ENCODE measurements around the gene SHISA2. TPM values are rescaled to one million over a fixed set of nuclear protein-coding genes. Genes with fewer than 3 reads are reported as not detected.
A peak's percentile ranks its signal among the peaks of the same experiment; 100 is the strongest.

SHISA2 gene
- total and polyA plus RNA-seq, 2 of the 8 experiments (the other 6 are each of a cell fraction or from before 2014, with no cell fraction given), result 10.2 to 23.8 TPM

- no peak overlapping the region for H3K27ac ChIP-seq (ENCODE audit: low read depth, low read length)
- H2BK15ac ChIP-seq (ENCODE audit: low read length), result no peak overlapping the region
- 64% methylated on average over 10 of the region's 10 CpGs; no CpG with 5 or more reads in 1 of the 2 experiments for WGBS, 2 experiments (ENCODE audit: extremely low coverage in 1 of 2, insufficient coverage in 1 of 2, insufficient read length in 1 of 2, insufficient replicate concordance in 2 of 2, low coverage in 1 of 2, low lambda C conversion rate in 2 of 2, missing lambda C conversion rate in 1 of 2)
- no peak overlapping the region for H3K14ac ChIP-seq (ENCODE audit: insufficient read length)
- ChIA-PET CTCF (ENCODE audit: partially characterized antibody) (interaction anchor here (0.8 to 1.1 kb wide), 3 partner anchors 15 to 542 kb away, joined by 3 read pairs; no protein-coding TSS in a partner anchor), POLR2A (ENCODE audit: partially characterized antibody) (interaction anchor here (1.0 to 2.6 kb wide), 13 partner anchors 10 to 319 kb away, joined by 3 to 8 read pairs (median 4); no protein-coding TSS in a partner anchor)
- no peak overlapping the region for H2BK120ac ChIP-seq (replicated peaks; ENCODE audit: low read depth, low read length)
- H3K9me3 ChIP-seq (ENCODE audit: insufficient read depth in 2 of 2, low read depth in 1 of 2, low read length in 1 of 2), result no peaks in the 10 kb centered on the region
- no peak overlapping the region for H4K5ac ChIP-seq (ENCODE audit: insufficient read length, low read depth, low read length)
- H3K79me1 ChIP-seq (ENCODE audit: low read depth, low read length), result no peaks in the 10 kb centered on the region
- H4K20me1 ChIP-seq (replicated peaks in 1 of 2; ENCODE audit: control insufficient read depth in 1 of 2, insufficient read depth in 2 of 2, low read length in 2 of 2), result peaks cover 0 to 2% of the 10 kb centered on the region in 2 experiments
- H3K23ac ChIP-seq (ENCODE audit: insufficient read length), result no peak overlapping the region
- FAIRE-seq (peak; percentile 7), DNase-seq (ENCODE audit: low read depth in 1 of 2, low spot score in 2 of 2) (no peak)
- H2AK5ac ChIP-seq (ENCODE audit: low read depth, low read length), result no peak overlapping the region
- no peak overlapping the region for H3K56ac ChIP-seq (replicated peaks; ENCODE audit: insufficient read length, low read depth, low read length)
- peak overlapping the region; percentile 82 for H2AFZ ChIP-seq (ENCODE audit: low read length)
- peaks cover 18% of the 10 kb centered on the region; the same call in 1 of the 2 replicates for H3K23me2 ChIP-seq (ENCODE audit: low read depth, low read length)
- no peak overlapping the region for H3K9ac ChIP-seq (replicated peaks in 1 of 4; ENCODE audit: extremely low read depth in 1 of 4, low read depth in 3 of 4, low read length in 3 of 4)
- H4K91ac ChIP-seq (replicated peaks; ENCODE audit: insufficient read length, low read length), result no peak overlapping the region
- H3K4me2 ChIP-seq (ENCODE audit: insufficient read depth in 1 of 2, low read depth in 2 of 2, low read length in 2 of 2), result peak overlapping the region; percentile 74 to 84
- no peak overlapping the region for H3K4ac ChIP-seq (replicated peaks; ENCODE audit: insufficient read length, low read depth, low read length)
- H3K36me3 ChIP-seq (ENCODE audit: control insufficient read depth in 2 of 4, insufficient read depth in 4 of 4, low read length in 3 of 4), result no peaks in the 10 kb centered on the region; a peak in 1 of 8 replicates
- peaks cover 9 to 45% (median 23%) of the 10 kb centered on the region in 4 experiments for H3K27me3 ChIP-seq (replicated peaks in 1 of 4; ENCODE audit: control insufficient read depth in 3 of 4, extremely low read depth in 1 of 4, insufficient read depth in 3 of 4, low read length in 3 of 4)
- H4K8ac ChIP-seq (ENCODE audit: extremely low read depth, insufficient read depth, low read length), result no peak overlapping the region
- H3K18ac ChIP-seq (ENCODE audit: extremely low read depth, low read length), result no peak overlapping the region
- TF ChIP-seq, protein P1, sequence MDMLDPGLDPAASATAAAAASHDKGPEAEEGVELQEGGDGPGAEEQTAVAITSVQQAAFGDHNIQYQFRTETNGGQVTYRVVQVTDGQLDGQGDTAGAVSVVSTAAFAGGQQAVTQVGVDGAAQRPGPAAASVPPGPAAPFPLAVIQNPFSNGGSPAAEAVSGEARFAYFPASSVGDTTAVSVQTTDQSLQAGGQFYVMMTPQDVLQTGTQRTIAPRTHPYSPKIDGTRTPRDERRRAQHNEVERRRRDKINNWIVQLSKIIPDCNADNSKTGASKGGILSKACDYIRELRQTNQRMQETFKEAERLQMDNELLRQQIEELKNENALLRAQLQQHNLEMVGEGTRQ (IDR thresholded peaks at IDR 0.05; ENCODE audit: low read length), result no peak
- no peak overlapping the region; the same call in 1 of the 2 replicates for H2BK12ac ChIP-seq (ENCODE audit: low read depth, low read length)
- H3K4me1 ChIP-seq (replicated peaks in 1 of 4; ENCODE audit: control insufficient read depth in 3 of 4, insufficient read depth in 4 of 4, low read length in 3 of 4), result peaks cover 2 to 3% (median 2%) of the 10 kb centered on the region in 4 experiments; a peak in 4 of 7 replicates
- peaks cover 0 to 9% of the 10 kb centered on the region in 2 experiments; a peak in 1 of 4 replicates for H3K79me2 ChIP-seq (ENCODE audit: control insufficient read depth in 1 of 2, insufficient read depth in 2 of 2, low read length in 2 of 2)
- H2BK20ac ChIP-seq (ENCODE audit: low read length), result no peak overlapping the region
- H3K4me3 ChIP-seq (ENCODE audit: extremely low read depth in 1 of 4, insufficient read depth in 2 of 4, low read depth in 3 of 4, low read length in 4 of 4), result peak overlapping the region; percentile 10 to 68 (median 30); a peak in 5 of 8 replicates
- no peak overlapping the region for H2BK5ac ChIP-seq (ENCODE audit: low read depth, low read length)
These were observed 521 bp upstream of the SHISA2 start for GRCh38 chr13:26052337-26052736.
